ENCODE data around the gene NFIA. TPM values are rescaled to one million over a fixed set of nuclear protein-coding genes. Genes with fewer than 3 reads are reported as not detected.
"Not testable (repeated sequence)": the region's sequence is repeated elsewhere in the genome, so short reads cannot be mapped to it uniquely, and the experiment has no call there.

Gene NFIA
- total and polyA plus RNA-seq, 12 donors = 11.2 to 117 (median 92.5) TPM

GRCh38 chr1:61276246-61276645 is 193.9 kb downstream of the NFIA start:
- WGBS, 2 donors = 84 to 89% methylated on average over 3 of the region's 3 CpGs
- H3K4me1 ChIP-seq = peaks cover 5 to 72% (median 35%) of the 10 kb centered on the region in 9 donors
- intact Hi-C loops (cut with DNase I) = loop anchor here in 1 of 10 donors (10.0 kb wide), 2 partner anchors 179 to 221 kb away; no protein-coding TSS in a partner anchor

GRCh38 chr1:61277121-61277690 is 194.8 kb downstream of the NFIA start:
- DNase-seq = no peak
- no peaks in the 10 kb centered on the region for H3K9me3 ChIP-seq
- H3K36me3 ChIP-seq = no peaks in the 10 kb centered on the region
- peak overlapping the region in 8 of 10 donors; percentile 14 to 64 (median 55) for H3K27ac ChIP-seq
- 41 to 55% methylated on average over 7 of the region's 7 CpGs for WGBS, 2 donors
- peak in 5 of 8 donors; percentile 16 to 64 (median 41) for ATAC-seq
- H3K27me3 ChIP-seq = no peaks in the 10 kb centered on the region
- intact Hi-C loops (cut with DNase I) = loop anchor here in 1 of 10 donors (10.0 kb wide), 2 partner anchors 178 to 222 kb away; no protein-coding TSS in a partner anchor
- TF ChIP-seq CTCF (IDR thresholded peaks at IDR 0.05) = no peak
- H3K4me3 ChIP-seq = peak overlapping the region in 2 of 10 donors; percentile 8 to 15
- peaks cover 5 to 72% (median 35%) of the 10 kb centered on the region in 9 donors for H3K4me1 ChIP-seq

More at GRCh38 chr1:61276246-61276645, 193.9 kb downstream of the NFIA start:
- DNase-seq = no peak
- Histone ChIP-seq H3K9me3 (no peaks in the 10 kb centered on the region), H3K4me3 (peak overlapping the region in 2 of 10 donors; percentile 2 to 20), H3K27me3 (no peaks in the 10 kb centered on the region), H3K36me3 (no peaks in the 10 kb centered on the region), H3K27ac (peak overlapping the region in 5 of 10 donors; percentile 0 to 64 (median 34))
- no peak for ATAC-seq
- no peak for TF ChIP-seq CTCF (IDR thresholded peaks at IDR 0.05)

- H3K27me3 ChIP-seq, H3K4me3 ChIP-seq, H3K9me3 ChIP-seq, DNase-seq, H3K36me3 ChIP-seq: not testable (repeated sequence)
- WGBS, 2 donors = 78 to 80% methylated on average over 8 of the region's 8 CpGs
- intact Hi-C loops (cut with DNase I) = loop anchor here in 1 of 10 donors (10.0 kb wide), 2 partner anchors 176 to 224 kb away; no protein-coding TSS in a partner anchor
- Histone ChIP-seq H3K4me1 (peaks cover 5 to 71% (median 38%) of the 10 kb centered on the region in 9 donors), H3K27ac (peak overlapping the region in 5 of 10 donors; percentile 29 to 64 (median 59))
- peak in 3 of 8 donors; percentile 9 to 36 (median 10) for ATAC-seq
These were observed 196.1 kb downstream of the NFIA start for GRCh38 chr1:61278503-61278902.

- intact Hi-C loops (cut with DNase I) = loop anchor here in 1 of 10 donors (10.0 kb wide), 2 partner anchors 176 to 224 kb away; no protein-coding TSS in a partner anchor
- Histone ChIP-seq H3K9me3 (no peaks in the 10 kb centered on the region), H3K27ac (peak overlapping the region in 6 of 10 donors; percentile 17 to 60 (median 47)), H3K4me3 (no peak overlapping the region), H3K27me3 (no peaks in the 10 kb centered on the region), H3K4me1 (peaks cover 5 to 68% (median 34%) of the 10 kb centered on the region in 9 donors), H3K36me3 (no peaks in the 10 kb centered on the region)
- DNase-seq (no peak), ATAC-seq (no peak)
- 66 to 67% methylated on average over 1 of the region's 1 CpG for WGBS, 2 donors
- TF ChIP-seq CTCF (IDR thresholded peaks at IDR 0.05) = no peak
These were observed 196.6 kb downstream of the NFIA start for GRCh38 chr1:61278966-61279365.
